T1000 (cell line): ENCODE measurements around the gene GNG11.

Experiments used
- DNase-seq: peaks from one replicate; lab custom pipeline; 2025; ENCODE audit warnings: mixed read lengths; lab: John Stamatoyannopoulos, UW

Gene GNG11

DNA sequence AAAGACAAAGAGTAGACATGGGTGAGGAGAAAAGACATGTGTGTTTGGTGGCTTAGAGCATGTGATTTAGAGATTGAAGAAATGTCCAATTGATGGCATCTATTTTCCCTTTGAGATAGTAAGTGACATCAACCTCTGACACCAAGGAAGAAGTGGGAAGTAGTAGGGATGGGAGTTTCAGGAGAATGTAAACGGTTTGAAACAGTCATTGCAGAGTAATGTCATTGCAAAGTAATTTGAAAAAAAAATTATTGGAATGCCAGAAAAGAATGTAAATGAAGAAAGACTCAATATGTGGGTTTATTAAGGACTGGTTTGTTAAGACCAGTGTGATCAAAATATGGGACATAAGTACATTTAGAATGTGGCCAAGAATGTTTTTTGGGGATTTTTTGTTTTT is 26.6 kb downstream of the GNG11 start:
- no peak for DNase-seq

DNA sequence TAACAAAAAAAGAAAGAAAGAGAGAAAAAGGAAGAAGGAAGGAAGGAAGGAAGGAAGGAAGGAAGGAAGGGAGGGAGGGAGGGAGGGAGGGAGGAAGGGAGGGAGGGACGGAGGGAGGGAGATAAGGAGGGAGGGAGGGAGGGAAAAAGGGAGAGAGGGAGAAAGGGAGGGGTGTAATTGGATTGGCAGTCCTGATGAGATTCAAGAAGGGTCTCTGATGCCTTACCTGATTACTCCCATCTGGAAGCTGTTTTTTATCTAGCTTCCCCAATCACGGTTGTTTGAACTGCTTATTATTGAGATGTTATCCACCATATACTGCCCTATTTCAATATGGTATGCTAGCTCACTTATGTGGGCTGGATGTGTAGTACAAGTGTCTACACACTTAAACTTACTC is 27.3 kb downstream of the GNG11 start:
- DNase-seq = no peak

DNA sequence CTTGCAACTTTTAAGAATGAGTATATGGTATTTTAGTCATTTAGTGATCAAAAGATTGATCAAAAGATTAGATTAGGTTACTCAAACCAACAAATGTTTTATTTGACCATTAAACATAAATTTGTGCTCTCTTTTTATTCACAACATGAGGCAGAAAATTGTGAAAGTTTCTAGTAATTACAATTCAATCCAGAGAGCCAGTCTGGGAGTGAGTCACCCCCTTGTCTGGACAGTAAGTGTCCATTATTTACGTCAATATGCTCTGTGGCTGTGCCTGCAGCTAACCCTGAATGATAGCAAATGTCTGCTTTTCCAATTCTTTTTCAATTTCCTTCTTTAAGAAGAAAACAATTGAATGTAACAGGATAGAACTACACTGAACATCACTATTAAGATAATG is 27.9 kb downstream of the GNG11 start:
- DNase-seq = peak; percentile 1

DNA sequence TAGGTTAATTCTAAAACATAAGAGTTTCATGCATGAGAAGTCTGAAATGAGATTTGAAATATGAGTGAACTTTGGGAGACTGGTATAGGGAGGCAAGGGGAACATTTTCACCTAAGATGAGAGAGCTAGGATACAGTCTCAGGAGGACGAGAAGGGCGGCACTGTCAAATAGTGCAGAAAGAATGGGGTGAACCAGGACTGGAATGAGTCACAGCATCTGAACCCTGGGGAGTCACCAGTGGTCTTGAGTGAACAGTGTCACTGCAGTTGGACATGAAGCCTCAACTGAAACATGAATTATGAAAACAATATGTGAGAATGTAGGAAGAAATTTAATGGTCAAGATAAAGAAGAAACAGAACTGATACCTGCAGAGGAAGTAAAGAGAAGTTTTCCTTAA is 33.8 kb downstream of the GNG11 start:
- no peak for DNase-seq

DNA sequence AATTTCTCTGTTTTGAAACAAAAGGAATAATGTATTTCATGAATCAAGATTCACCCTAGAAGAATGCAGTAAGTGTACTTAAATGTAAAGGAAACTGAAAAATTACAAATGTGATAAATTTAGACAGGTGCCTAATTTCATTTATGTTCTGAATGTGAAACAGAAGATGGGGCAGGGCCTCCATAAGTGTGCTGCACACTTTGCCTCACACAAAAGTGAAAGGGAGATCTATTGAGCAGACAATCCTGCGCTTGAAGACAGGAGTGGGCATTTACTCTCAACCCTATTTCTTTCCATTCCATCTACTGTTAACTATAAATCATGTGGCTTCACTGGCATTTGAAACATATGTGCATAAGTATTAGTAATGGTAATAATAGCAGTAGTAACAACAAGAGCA is 36.2 kb downstream of the GNG11 start:
- DNase-seq = no peak

DNA sequence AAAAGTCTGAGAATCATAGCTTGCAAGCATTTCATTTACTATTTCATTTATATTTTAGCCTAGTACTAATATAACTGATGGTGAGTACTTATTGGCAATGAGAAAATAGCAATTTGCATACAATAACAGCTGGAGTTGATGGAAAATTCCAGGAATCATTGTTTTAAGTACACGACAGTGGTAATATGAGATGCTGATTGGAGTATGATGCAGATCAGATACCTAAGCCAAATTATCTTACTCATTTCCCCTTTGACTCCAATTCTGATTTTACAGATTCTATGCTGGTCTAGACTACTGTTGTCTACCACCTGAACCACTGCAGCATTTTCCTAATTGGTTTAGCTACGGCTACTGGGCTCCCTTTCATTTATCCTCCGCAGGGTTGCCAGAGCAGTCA is 36.7 kb downstream of the GNG11 start:
- no peak for DNase-seq

DNA sequence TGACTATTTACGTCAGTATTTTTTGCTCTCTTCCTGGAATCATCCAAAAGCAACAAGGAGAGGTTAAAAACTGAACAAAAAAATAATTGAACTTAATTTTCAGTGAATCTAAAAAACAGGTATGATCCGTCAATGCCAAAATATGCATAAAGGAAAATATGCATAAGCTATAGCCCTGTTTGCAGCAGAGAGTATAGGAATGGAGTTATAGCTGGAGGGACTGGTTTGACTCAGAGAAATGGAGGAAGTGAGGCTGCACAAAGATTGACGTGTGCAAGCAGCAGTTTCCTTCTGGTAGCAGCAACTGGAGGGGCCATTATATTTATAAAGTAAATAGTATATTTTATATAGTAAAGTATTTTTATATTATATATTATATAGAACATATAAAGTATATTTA is 37.1 kb downstream of the GNG11 start:
- DNase-seq = no peak

DNA sequence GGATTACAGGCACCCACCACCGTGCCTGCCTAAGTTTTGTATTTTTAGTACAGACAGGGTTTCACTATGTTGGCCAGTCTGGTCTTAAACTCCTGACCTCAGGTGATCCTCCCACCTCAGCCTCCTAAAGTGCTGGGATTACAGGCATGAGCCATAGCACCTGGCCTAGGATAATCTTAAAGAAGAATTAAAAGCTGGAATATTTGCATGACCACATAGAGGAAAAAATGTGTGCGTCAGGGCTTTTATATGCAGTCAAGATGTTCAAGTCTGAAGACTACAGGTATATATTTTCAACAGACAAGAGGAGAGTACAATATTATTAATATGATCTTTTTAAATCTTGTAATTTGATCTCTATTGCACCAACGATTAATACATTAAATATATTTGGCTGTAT is 39.5 kb downstream of the GNG11 start:
- no peak for DNase-seq

DNA sequence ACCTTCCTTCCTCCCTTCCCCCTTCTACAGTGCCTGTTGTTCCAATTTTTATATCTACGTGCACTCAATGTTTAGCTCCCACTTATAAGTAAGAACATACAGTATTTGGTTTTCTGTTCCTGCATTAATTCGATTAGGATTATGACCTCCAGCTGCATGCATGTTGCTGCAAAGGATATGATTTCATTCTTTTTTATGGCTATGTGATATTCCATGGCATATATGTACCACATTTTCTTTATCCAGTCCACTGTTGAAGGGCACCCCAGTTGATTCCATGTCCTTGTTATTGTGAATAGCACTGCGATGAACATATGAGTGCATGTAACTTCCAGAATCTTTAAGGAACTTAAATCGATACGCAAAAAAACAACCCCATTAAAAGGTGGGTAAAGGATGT is 42.7 kb downstream of the GNG11 start:
- DNase-seq = no peak

DNA sequence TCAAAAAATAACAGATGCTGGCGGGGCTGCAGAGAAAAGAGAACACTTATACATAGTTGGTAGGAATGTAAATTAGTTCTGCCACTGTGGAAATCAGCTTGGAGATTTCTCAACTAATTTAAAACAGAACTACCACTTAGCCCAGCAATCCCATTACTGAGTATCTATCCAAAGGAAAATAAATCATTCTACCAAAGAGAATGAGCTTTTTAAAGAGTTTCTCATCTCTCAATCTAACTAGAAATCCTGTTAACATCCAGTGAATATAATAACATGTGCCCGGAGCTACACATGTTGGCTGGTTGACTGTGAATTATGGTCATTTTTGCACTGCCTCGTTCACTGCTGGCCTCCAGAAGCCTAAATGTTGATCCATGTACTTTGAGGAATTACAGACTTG is 43.3 kb downstream of the GNG11 start:
- no peak for DNase-seq

DNA sequence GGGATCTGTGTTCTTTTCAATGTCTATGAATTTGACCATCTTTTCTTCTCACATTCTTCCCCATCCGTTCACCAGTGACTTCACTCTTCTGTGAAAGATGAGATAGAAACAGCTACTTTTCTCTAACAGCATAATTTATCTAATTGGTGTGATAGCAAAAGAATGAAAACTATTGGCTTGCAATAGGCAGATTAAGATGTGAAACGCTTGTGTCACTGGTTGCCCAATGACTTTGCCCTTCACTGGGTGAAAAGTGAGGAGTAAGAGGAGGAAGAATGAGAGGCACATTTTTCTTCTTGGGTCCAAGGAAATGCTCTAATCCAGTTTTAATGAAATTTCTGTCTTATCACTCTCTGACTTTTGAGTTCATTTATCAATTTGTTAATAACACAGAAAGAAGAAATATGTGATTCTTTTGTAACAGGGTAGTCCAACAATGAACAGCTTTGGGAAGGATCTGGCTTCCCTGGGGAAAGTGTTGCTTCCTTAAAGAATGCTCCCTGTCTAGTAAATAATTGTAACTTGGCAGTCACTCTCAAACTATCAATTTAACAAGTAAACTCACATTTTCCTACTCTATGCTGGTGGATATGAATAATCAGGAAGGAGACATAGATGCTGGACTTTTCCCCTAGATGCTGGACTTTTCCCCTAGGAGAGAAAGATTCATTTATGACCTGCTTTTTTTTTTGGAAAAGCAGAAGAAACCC is 47.5 kb downstream of the GNG11 start:
- DNase-seq = no peak

DNA sequence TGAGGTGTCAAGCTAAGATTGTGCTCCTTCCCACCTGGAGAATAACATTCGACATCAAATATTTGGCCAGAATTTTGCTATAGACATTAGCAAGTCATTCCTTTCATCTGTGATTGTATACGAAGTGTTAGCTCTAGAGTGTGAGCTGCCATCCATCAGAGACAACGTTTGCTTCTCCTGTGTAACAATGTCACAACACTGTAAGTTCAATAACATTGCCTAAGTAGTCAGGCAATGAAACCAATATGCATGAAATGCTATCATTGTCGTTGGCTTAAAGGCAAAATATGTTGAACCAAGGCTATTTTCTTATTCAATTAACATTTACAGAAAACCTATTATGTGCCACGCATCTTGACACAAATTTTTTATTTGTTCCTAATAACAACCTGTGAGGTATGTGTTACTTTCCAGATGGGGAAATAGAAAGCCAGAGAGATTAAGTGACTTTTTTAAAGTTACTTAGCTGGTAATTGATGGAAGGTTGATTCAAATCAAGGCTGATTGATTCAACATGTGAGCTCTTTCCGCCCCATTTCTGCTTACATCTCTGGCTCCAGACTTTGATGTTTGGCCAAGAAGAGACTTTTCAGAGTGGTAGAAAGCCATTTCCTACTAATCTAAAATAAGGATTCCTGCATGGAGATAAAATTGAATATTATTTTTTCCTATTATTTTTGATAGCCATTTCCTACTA is 50.6 kb downstream of the GNG11 start:
- DNase-seq = no peak

DNA sequence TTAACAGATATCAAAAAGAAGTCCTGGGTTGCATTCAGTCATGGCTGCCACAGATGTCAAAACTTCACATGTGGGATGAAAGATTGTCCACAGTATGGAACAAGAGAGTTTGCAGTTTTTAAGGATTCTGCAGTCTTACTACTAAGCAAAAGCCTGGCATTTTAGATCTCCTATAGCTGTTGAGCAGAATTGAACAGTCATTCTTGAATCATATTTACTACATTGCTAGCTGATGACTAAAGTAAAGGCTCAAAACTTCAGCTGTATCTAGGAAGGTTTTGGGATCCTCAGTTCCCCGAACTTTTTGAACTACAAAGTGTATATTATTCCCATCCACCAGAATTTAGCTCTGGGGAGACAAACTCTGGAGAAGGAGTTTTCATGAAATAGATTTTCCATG is 51.6 kb downstream of the GNG11 start:
- DNase-seq = no peak

DNA sequence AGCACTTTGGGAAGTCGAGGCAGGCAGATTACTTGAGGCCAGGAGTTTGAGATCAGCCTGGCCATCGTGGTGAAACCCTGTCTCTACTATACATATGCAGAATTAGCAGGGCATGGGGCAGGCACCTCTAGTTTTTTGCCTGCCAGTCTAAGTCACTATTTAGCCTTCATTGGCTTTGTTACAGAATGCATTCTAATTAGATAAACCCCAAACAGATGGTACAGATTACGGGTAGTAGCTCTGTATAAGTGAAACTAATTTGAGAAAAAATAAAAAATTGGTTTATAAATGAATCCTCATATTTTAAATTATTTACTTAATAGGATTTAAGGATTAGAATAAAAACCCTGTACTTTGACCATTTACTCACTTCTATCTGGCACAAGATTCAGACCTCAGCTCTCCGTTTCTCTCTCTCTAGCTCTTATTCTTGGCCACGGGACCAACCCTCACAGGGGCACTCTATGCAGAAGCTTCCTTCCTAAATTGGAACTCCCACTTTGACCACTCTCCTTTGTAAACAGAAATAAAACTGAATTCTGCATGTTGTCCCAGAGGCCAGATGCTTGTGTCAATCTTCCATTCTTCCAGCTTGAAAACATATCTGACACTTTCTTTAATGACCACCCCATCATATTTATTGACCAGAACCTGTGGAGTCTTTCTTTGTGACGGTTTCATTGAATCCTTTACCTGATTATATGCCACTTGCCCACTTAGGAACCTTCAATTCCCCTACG is 55.8 kb downstream of the GNG11 start:
- no peak for DNase-seq
